Neural progenitor cell (in vitro differentiated cells): ENCODE data around the gene SLC9A3. TPM values are rescaled to one million over a fixed set of nuclear protein-coding genes. Genes with fewer than 3 reads are reported as not detected.
"Not testable (repeated sequence)": the region's sequence is repeated elsewhere in the genome, so short reads cannot be mapped to it uniquely, and the experiment has no call there.

Source experiments
- DNase-seq: peaks from one replicate; pipeline ENCODE4 v3.0.0-alpha.2; 2016; ENCODE audit warnings: low spot score
- H2AFZ ChIP-seq: fragments of 200-600 bp; sonication (generic); replicated peaks from 2 replicates; pipeline ENCODE4 v1.6.1; 2016; ENCODE audit warnings: antibody characterized with exemption
- H3F3A ChIP-seq: fragments of 200-600 bp; sonication (generic); 2 replicates; pipeline ENCODE4 v1.6.1; 2016; ENCODE audit warnings: antibody characterized with exemption, low read depth
- H3K27ac ChIP-seq: fragments of 200-600 bp; sonication (generic); 2 replicates; pipeline ENCODE4 v1.5.1; 2016; ENCODE audit warnings: mild to moderate bottlenecking
- H3K27me3 ChIP-seq: fragments of 200-600 bp; sonication (generic); 2 replicates; pipeline ENCODE4 v1.6.1; 2016; ENCODE audit warnings: mild to moderate bottlenecking, moderate library complexity
- H3K36me3 ChIP-seq: fragments of 200-600 bp; sonication (generic); 2 replicates; pipeline ENCODE4 v1.5.1; 2016
- H3K4me1 ChIP-seq: fragments of 200-600 bp; sonication (generic); 2 replicates; pipeline ENCODE4 v1.6.1; 2016; ENCODE audit warnings: mixed run types
- H3K4me2 ChIP-seq: fragments of 200-600 bp; sonication (generic); 2 replicates; pipeline ENCODE4 v1.6.1; 2016
- H3K4me3 ChIP-seq: fragments of 200-600 bp; sonication (generic); 2 replicates; pipeline ENCODE4 v1.5.1; 2016
- H3K79me2 ChIP-seq: fragments of 200-600 bp; sonication (generic); 2 replicates; pipeline ENCODE4 v1.6.1; 2016; ENCODE audit warnings: low read depth
- H3K9ac ChIP-seq: fragments of 200-600 bp; sonication (generic); 2 replicates; pipeline ENCODE4 v1.6.1; 2016
- H3K9me3 ChIP-seq: fragments of 200-600 bp; sonication (generic); 2 replicates; pipeline ENCODE4 v1.5.1; 2016; ENCODE audit warnings: low read depth
- H4K20me1 ChIP-seq: fragments of 200-600 bp; sonication (generic); 2 replicates; pipeline ENCODE4 v1.6.1; 2016; ENCODE audit warnings: low read depth
- H3K27ac Mint-ChIP-seq: 3 replicates; pipeline ENCODE4 v1.8.0; 2021; ENCODE audit warnings: mixed read lengths
- H3K27me3 Mint-ChIP-seq: 2 replicates; pipeline ENCODE4 v1.8.0; 2022; ENCODE audit warnings: low read depth, mild to moderate bottlenecking, inconsistent platforms, moderate library complexity, mixed read lengths; ENCODE audit not compliant: insufficient read depth
- H3K36me3 Mint-ChIP-seq: 3 replicates; pipeline ENCODE4 v1.8.0; 2021; ENCODE audit warnings: mixed read lengths
- H3K4me1 Mint-ChIP-seq: 3 replicates; pipeline ENCODE4 v1.8.0; 2021; ENCODE audit warnings: mixed read lengths
- H3K4me3 Mint-ChIP-seq: 3 replicates; pipeline ENCODE4 v1.8.0; 2021; ENCODE audit warnings: mild to moderate bottlenecking, moderate library complexity, mixed read lengths
- H3K9me3 Mint-ChIP-seq: 3 replicates; pipeline ENCODE4 v1.8.0; 2020; ENCODE audit warnings: mixed read lengths
- EZH2 ChIP-seq: fragments of 200-600 bp; sonication (generic); IDR thresholded peaks from 2 replicates; pipeline ENCODE4 v1.6.1; 2017; ENCODE audit warnings: antibody characterized with exemption, mild to moderate bottlenecking, moderate library complexity
- EZH2phosphoT487 ChIP-seq: fragments of 200-600 bp; sonication (generic); IDR thresholded peaks from 2 replicates; pipeline ENCODE4 v1.6.1; 2017; ENCODE audit warnings: antibody characterized with exemption
- total RNA-seq: library from RNA; depleted of rRNA; stranded (reverse); fragments of >200 nt; gene quantifications from 2 replicates; pipeline ENCODE4 v1.2.3, GENCODE V29; 2015; ENCODE audit warnings: low replicate concordance
- TF ChIP-seq, protein P1 (sequence below): fragments of 200-600 bp; sonication (generic); IDR thresholded peaks from 2 replicates; pipeline ENCODE4 v1.5.1; 2017; ENCODE audit warnings: antibody characterized with exemption, mild to moderate bottlenecking

Gene SLC9A3
- total RNA-seq, 1 donor from 2014 or later, result 1.4 TPM

DNA sequence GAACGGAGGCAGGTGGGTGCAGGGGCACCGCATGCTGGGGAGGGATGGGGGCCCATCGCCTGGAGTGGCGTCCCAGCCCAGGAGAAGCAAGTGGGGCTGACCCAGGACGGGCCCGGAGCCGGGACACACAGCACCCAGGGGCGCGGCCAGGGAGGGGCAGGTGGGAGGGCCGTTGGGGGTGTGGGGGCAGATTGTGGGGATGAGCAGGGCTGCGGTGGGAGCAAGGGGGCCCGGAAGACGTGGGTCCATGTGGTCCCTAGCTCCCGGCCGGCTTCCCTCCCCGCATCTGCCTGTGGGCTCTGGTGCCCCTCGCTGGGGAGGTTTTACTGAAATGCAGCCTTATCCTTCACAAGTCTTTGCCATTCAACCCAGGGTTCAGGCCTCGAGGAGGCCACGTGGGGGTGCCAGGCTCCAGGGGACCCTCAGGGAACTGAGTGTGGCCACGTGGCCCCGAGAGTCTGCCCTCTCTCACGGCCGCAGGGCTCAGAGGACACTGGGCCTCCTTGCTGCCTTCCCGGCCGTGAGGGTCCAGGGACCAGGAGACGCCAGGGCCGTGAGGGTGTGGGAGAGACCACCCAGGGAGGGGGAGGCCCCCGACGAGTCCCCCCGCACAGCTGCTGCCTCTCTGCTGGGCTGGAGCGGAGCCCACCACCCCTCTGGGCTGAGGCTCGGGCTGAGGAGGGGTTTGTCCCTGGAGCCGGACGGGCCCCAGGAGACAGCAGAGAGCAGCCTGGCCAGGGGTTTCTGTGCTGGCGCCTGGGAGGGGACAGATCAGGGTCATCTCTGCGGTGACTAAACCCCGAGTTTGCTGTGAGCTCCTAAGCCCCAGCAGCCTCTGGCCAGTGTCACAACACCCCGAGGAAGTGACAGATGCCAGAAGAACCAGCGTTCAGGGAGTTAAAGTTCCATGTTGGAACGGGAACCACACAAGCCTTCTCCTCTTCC lies 35.2 kb downstream of the SLC9A3 start:
- Histone ChIP-seq H3K9me3 (no peaks in the 10 kb centered on the region), H3K9ac (no peak overlapping the region), H3K27me3 (peaks cover 32% of the 10 kb centered on the region), H3K27ac (no peak overlapping the region), H3K4me3 (no peak overlapping the region), H2AFZ (no peak overlapping the region), H3K4me2 (no peak overlapping the region), H3K36me3 (no peaks in the 10 kb centered on the region), H3K79me2 (no peaks in the 10 kb centered on the region), H3K4me1 (peaks cover 4% of the 10 kb centered on the region), H3F3A (no peaks in the 10 kb centered on the region), H4K20me1 (no peaks in the 10 kb centered on the region)
- H3K27me3 Mint-ChIP-seq, result peaks cover 9% of the 10 kb centered on the region
- no peak overlapping the region for H3K27ac Mint-ChIP-seq
- no peaks in the 10 kb centered on the region for H3K9me3 Mint-ChIP-seq
- TF ChIP-seq EZH2, result no peak
- TF ChIP-seq EZH2phosphoT487, result no peak
- TF ChIP-seq, protein P1, sequence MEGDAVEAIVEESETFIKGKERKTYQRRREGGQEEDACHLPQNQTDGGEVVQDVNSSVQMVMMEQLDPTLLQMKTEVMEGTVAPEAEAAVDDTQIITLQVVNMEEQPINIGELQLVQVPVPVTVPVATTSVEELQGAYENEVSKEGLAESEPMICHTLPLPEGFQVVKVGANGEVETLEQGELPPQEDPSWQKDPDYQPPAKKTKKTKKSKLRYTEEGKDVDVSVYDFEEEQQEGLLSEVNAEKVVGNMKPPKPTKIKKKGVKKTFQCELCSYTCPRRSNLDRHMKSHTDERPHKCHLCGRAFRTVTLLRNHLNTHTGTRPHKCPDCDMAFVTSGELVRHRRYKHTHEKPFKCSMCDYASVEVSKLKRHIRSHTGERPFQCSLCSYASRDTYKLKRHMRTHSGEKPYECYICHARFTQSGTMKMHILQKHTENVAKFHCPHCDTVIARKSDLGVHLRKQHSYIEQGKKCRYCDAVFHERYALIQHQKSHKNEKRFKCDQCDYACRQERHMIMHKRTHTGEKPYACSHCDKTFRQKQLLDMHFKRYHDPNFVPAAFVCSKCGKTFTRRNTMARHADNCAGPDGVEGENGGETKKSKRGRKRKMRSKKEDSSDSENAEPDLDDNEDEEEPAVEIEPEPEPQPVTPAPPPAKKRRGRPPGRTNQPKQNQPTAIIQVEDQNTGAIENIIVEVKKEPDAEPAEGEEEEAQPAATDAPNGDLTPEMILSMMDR, result no peak
- H3K4me3 Mint-ChIP-seq, result no peak overlapping the region
- H3K36me3 Mint-ChIP-seq, result no peaks in the 10 kb centered on the region
- DNase-seq, result no peak
- peaks cover 2% of the 10 kb centered on the region for H3K4me1 Mint-ChIP-seq

DNA sequence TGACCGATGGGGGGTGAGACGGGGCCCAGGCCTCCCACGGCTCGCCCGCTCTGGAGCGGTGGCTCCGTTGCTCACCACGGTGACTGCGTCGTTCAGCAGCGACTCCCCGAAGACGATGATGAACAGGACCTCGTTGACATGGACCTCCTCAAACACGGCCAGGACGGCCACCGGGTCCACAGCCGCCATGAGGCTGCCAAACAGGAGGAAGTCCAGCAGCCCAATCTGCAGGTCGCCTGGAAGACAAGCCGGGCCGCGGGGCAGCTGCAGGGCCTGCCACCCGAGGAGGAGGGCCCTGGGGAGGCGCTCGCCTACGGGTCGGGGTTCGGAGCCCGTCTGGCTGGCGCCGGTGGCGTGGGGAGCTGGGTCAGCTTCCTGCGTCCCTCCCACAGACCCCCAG lies 36.0 kb downstream of the SLC9A3 start:
- H3K27ac ChIP-seq, result no peak overlapping the region
- H3K36me3 Mint-ChIP-seq, result no peaks in the 10 kb centered on the region
- H3K4me3 Mint-ChIP-seq, result no peak overlapping the region
- H3K27me3 Mint-ChIP-seq, result peaks cover 6% of the 10 kb centered on the region
- no peak overlapping the region for H3K4me2 ChIP-seq
- H3K36me3 ChIP-seq, result no peaks in the 10 kb centered on the region
- H3K4me1 ChIP-seq, result peaks cover 3% of the 10 kb centered on the region
- no peak overlapping the region for H3K4me3 ChIP-seq
- no peaks in the 10 kb centered on the region for H3F3A ChIP-seq
- peaks cover 2% of the 10 kb centered on the region for H3K4me1 Mint-ChIP-seq
- no peaks in the 10 kb centered on the region for H4K20me1 ChIP-seq
- no peak overlapping the region for H3K27ac Mint-ChIP-seq
- no peaks in the 10 kb centered on the region for H3K9me3 ChIP-seq
- no peak overlapping the region for H2AFZ ChIP-seq
- TF ChIP-seq, protein P1, result no peak
- TF ChIP-seq EZH2, result no peak
- no peak for TF ChIP-seq EZH2phosphoT487
- no peaks in the 10 kb centered on the region for H3K9me3 Mint-ChIP-seq
- no peak for DNase-seq
- H3K27me3 ChIP-seq, result peaks cover 24% of the 10 kb centered on the region
- H3K79me2 ChIP-seq, result no peaks in the 10 kb centered on the region
- H3K9ac ChIP-seq, result no peak overlapping the region

DNA sequence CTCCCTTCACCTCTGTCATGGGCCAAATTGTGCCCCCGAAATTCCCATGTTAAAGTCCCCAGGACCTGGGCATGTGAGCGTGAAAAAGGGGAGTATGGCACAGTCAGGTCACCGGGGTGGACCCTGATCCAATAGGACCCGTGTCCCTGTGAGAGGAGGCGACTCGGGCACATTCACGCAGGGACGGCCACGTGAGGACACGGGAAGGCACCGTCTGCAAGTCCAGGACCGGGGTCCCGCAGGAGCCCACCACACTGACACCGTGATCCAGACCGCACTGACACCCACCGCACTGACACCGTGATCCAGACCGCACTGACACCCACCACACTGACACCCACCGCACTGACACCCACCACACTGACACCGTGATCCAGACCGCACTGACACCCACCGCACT lies 37.7 kb downstream of the SLC9A3 start:
- DNase-seq, H3K36me3 Mint-ChIP-seq: not testable (repeated sequence)

DNA sequence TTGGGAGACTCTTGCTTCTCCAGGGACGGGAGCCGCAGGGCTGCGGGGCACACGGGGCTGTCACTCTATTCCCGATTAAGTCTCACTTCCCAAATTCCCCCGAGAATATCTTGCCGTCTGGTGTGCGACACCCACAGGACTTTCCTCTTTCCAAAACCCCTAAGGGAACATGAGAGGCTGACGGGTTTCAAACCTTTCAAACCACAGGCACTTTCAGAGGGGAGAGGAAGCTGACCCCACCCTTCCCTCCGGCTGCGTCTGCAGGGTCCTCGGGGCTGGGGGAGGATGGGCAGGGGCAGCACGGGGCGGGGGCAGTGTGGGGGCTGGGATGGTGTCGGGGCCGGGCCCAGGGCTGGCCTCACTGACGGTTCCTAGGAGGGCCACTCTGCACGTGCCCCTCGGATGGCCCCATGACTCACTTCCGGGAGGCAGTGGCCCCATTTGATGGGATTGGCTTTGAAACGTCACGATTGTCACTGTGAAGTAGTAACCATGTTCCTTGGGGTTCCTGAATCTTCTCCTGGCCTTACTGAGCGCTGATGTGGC lies 38.2 kb downstream of the SLC9A3 start:
- H3K27me3 ChIP-seq, result peaks cover 6% of the 10 kb centered on the region
- Mint-ChIP-seq H3K4me3 (no peak overlapping the region), H3K27me3 (peaks cover 4% of the 10 kb centered on the region), H3K36me3 (no peaks in the 10 kb centered on the region), H3K4me1 (no peaks in the 10 kb centered on the region), H3K27ac (no peak overlapping the region), H3K9me3 (no peaks in the 10 kb centered on the region)
- DNase-seq, result no peak
- no peak overlapping the region for H3K4me2 ChIP-seq
- H3K9me3 ChIP-seq, result no peaks in the 10 kb centered on the region
- no peak overlapping the region for H2AFZ ChIP-seq
- H4K20me1 ChIP-seq, result no peaks in the 10 kb centered on the region
- H3K9ac ChIP-seq, result no peak overlapping the region
- no peak overlapping the region for H3K27ac ChIP-seq
- no peaks in the 10 kb centered on the region for H3K36me3 ChIP-seq
- H3K79me2 ChIP-seq, result no peaks in the 10 kb centered on the region
- H3K4me3 ChIP-seq, result no peak overlapping the region
- no peak for TF ChIP-seq EZH2
- H3F3A ChIP-seq, result no peaks in the 10 kb centered on the region
- no peaks in the 10 kb centered on the region for H3K4me1 ChIP-seq

More for the DNA sequence above, 37.7 kb downstream of the SLC9A3 start:
- H3K36me3 ChIP-seq, H3K4me1 ChIP-seq, H3K9ac ChIP-seq, H3K27ac Mint-ChIP-seq, H3K27ac ChIP-seq, H2AFZ ChIP-seq, H4K20me1 ChIP-seq, H3K4me3 Mint-ChIP-seq, H3K27me3 Mint-ChIP-seq, H3K9me3 ChIP-seq, H3F3A ChIP-seq, H3K79me2 ChIP-seq, H3K4me3 ChIP-seq, H3K4me1 Mint-ChIP-seq, H3K4me2 ChIP-seq, H3K9me3 Mint-ChIP-seq: not testable (repeated sequence)
- peaks cover 12% of the 10 kb centered on the region for H3K27me3 ChIP-seq
